Mesothelial cell of epicardium (in vitro differentiated cells): ENCODE results near the gene TET3. TPM values are rescaled to one million over a fixed set of nuclear protein-coding genes. Genes with fewer than 3 reads are reported as not detected.

ENCODE experiments used
- DNase-seq, 2 experiments: peaks; one replicate each; pipeline ENCODE4 v3.0.0; 2021; ENCODE audit warnings: low spot score in 2 of 2; ENCODE audit not compliant: unreplicated experiment in 2 of 2
- H3K27ac Mint-ChIP-seq: 2 replicates; pipeline ENCODE4 v1.8.0; 2021; ENCODE audit warnings: mixed read lengths
- H3K27me3 Mint-ChIP-seq: 2 replicates; pipeline ENCODE4 v1.8.0; 2021; ENCODE audit warnings: low read depth, mixed read lengths
- H3K36me3 Mint-ChIP-seq: 2 replicates; pipeline ENCODE4 v1.8.0; 2021; ENCODE audit warnings: mixed read lengths
- H3K4me1 Mint-ChIP-seq: 2 replicates; pipeline ENCODE4 v1.8.0; 2021; ENCODE audit warnings: mixed read lengths
- H3K4me3 Mint-ChIP-seq: 2 replicates; pipeline ENCODE4 v1.8.0; 2021; ENCODE audit warnings: mild to moderate bottlenecking, moderate library complexity, mixed read lengths
- H3K9me3 Mint-ChIP-seq: 2 replicates; pipeline ENCODE4 v1.8.0; 2021; ENCODE audit warnings: mixed read lengths
- total RNA-seq: library from RNA; stranded (reverse); gene quantifications from 3 replicates; pipeline ENCODE4 v1.2.1, GENCODE V29; 2021
- TF ChIP-seq, protein P1 (sequence below): fragments of 200-600 bp; sonication (generic); IDR thresholded peaks from one replicate; pipeline ENCODE4 v1.5.0; 2021; ENCODE audit warnings: antibody characterized with exemption; ENCODE audit not compliant: unreplicated experiment

Gene TET3
- 39.6 to 42.6 TPM (median 41.2 TPM) in 3 replicates for total RNA-seq

- Mint-ChIP-seq H3K27ac (peak within 1 kb of the TSS; percentile 99), H3K9me3 (no peaks in the 10 kb centered on the region), H3K4me1 (peaks cover 79% of the 10 kb centered on the region), H3K4me3 (peak within 1 kb of the TSS; percentile 81), H3K27me3 (peaks cover 25% of the 10 kb centered on the region), H3K36me3 (peaks cover 2% of the 10 kb centered on the region)
- DNase-seq: peak in 1 of 2 experiments; percentile 74
- TF ChIP-seq, protein P1, sequence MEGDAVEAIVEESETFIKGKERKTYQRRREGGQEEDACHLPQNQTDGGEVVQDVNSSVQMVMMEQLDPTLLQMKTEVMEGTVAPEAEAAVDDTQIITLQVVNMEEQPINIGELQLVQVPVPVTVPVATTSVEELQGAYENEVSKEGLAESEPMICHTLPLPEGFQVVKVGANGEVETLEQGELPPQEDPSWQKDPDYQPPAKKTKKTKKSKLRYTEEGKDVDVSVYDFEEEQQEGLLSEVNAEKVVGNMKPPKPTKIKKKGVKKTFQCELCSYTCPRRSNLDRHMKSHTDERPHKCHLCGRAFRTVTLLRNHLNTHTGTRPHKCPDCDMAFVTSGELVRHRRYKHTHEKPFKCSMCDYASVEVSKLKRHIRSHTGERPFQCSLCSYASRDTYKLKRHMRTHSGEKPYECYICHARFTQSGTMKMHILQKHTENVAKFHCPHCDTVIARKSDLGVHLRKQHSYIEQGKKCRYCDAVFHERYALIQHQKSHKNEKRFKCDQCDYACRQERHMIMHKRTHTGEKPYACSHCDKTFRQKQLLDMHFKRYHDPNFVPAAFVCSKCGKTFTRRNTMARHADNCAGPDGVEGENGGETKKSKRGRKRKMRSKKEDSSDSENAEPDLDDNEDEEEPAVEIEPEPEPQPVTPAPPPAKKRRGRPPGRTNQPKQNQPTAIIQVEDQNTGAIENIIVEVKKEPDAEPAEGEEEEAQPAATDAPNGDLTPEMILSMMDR: no peak
Observed at GRCh38 chr2:73984203-73984921, at the start of gene TET3. TSS of gene TET3 (plus strand) at chr2:73984910. CDS start at chr2:73986404, 1,494 bp downstream.

- Mint-ChIP-seq H3K9me3 (no peaks in the 10 kb centered on the region), H3K27ac (no peak overlapping the region), H3K4me3 (no peak overlapping the region), H3K36me3 (peaks cover 4% of the 10 kb centered on the region), H3K27me3 (no peaks in the 10 kb centered on the region), H3K4me1 (peaks cover 2% of the 10 kb centered on the region)
- no peak for DNase-seq
- TF ChIP-seq, protein P1: no peak
Observed at GRCh38 chr2:73935641-73936040, 49.1 kb upstream of the TET3 start.

DNA sequence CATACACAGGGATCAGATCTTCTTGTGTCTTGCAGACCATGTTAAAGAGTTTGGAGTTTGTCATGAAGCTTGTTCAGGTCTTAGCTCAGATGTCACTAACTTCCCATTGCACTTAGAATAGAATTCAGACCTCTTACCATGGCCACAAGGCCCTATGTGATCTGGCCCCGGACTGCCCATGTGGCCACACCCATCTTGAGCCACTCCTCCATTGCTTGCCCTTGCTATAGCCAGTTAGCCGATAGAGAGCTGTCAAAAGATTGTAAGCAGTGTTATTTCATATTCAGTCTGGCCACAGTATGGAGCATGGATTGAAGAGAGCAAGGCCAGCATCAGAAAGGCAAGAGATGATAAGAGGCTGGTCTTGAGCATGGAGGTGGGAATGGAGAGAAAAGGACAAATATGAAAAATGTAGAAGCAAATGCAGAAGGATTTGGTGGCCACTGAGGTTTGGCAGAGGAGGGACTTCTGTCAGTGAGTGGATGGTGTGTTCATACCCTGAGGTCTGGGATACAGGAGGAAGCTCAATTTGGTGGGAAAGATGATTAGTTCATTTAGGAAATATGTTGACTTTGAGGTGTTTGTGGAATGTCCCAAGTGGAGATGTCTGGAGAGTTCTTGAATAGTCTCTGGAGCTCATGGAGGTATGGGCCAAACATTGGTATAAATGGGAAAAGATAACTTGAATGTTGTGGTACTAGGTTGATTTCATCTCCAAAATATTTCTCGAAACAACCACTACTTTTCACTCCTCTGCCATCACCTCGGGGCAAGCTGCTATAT, 47.4 kb upstream of the TET3 start:
- no peaks in the 10 kb centered on the region for H3K9me3 Mint-ChIP-seq
- H3K4me1 Mint-ChIP-seq: no peaks in the 10 kb centered on the region
- no peak for DNase-seq
- TF ChIP-seq, protein P1: no peak
- no peak overlapping the region for H3K27ac Mint-ChIP-seq
- no peak overlapping the region for H3K4me3 Mint-ChIP-seq
- peaks cover 6% of the 10 kb centered on the region for H3K36me3 Mint-ChIP-seq
- H3K27me3 Mint-ChIP-seq: no peaks in the 10 kb centered on the region

GRCh38 chr2:73937899-73938298, 46.8 kb upstream of the TET3 start:
- TF ChIP-seq, protein P1: no peak
- Mint-ChIP-seq H3K36me3 (peaks cover 7% of the 10 kb centered on the region), H3K4me3 (no peak overlapping the region), H3K27me3 (no peaks in the 10 kb centered on the region), H3K9me3 (no peaks in the 10 kb centered on the region), H3K27ac (no peak overlapping the region), H3K4me1 (no peaks in the 10 kb centered on the region)
- no peak for DNase-seq

- no peaks in the 10 kb centered on the region for H3K9me3 Mint-ChIP-seq
- no peaks in the 10 kb centered on the region for H3K4me1 Mint-ChIP-seq
- H3K27ac Mint-ChIP-seq: peak overlapping the region; percentile 62
- no peak for DNase-seq
- H3K36me3 Mint-ChIP-seq: peaks cover 7% of the 10 kb centered on the region
- no peak overlapping the region for H3K4me3 Mint-ChIP-seq
- TF ChIP-seq, protein P1: no peak
- no peaks in the 10 kb centered on the region for H3K27me3 Mint-ChIP-seq
Observed at GRCh38 chr2:73938718-73939352, 45.9 kb upstream of the TET3 start.
